GM12865 (cell line): ENCODE measurements around the gene CERKL.
A peak's percentile ranks its signal among the peaks of the same experiment; 100 is the strongest.

Source experiments
- DNase-seq: peaks from one replicate; pipeline ENCODE4 v3.0.0; 2010; ENCODE audit warnings: low read depth
- H3K4me3 ChIP-seq: 2 replicates; pipeline ENCODE4 v1.5.1; 2011; ENCODE audit warnings: mild to moderate bottlenecking, low read depth, low read length, control low read depth
- TF ChIP-seq, protein P1 (sequence below): IDR thresholded peaks from 2 replicates; pipeline ENCODE4 v1.5.1; 2011; ENCODE audit warnings: low read length, control low read depth, low read depth, inconsistent platforms; ENCODE audit not compliant: insufficient read depth; ENCODE audit errors: missing control alignments

The CERKL gene

GRCh38 chr2:181674461-181674860, 17.6 kb upstream of the CERKL start:
- TF ChIP-seq, protein P1, sequence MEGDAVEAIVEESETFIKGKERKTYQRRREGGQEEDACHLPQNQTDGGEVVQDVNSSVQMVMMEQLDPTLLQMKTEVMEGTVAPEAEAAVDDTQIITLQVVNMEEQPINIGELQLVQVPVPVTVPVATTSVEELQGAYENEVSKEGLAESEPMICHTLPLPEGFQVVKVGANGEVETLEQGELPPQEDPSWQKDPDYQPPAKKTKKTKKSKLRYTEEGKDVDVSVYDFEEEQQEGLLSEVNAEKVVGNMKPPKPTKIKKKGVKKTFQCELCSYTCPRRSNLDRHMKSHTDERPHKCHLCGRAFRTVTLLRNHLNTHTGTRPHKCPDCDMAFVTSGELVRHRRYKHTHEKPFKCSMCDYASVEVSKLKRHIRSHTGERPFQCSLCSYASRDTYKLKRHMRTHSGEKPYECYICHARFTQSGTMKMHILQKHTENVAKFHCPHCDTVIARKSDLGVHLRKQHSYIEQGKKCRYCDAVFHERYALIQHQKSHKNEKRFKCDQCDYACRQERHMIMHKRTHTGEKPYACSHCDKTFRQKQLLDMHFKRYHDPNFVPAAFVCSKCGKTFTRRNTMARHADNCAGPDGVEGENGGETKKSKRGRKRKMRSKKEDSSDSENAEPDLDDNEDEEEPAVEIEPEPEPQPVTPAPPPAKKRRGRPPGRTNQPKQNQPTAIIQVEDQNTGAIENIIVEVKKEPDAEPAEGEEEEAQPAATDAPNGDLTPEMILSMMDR: no peak
- no peak overlapping the region for H3K4me3 ChIP-seq
- no peak for DNase-seq

DNA sequence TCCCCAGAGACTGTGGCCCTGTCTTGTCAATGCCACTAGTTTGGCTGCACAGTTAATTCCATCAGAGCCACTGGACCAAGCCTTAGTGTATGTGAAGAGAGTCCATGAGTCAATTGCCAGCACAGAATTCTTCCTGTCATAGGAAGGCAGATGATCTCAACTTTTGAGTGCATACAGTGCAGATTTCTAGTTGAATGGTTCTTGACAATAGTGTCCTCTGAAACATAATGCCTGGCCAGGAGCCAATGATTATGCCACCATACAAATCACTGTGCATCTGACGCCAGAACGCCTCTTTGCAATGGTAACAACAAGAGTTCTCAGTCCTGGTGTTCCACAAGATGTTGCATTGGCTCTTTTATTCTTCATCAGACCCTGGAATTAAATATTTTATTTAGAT, 16.3 kb upstream of the CERKL start:
- H3K4me3 ChIP-seq: no peak overlapping the region
- DNase-seq: no peak
- TF ChIP-seq, protein P1: no peak

DNA sequence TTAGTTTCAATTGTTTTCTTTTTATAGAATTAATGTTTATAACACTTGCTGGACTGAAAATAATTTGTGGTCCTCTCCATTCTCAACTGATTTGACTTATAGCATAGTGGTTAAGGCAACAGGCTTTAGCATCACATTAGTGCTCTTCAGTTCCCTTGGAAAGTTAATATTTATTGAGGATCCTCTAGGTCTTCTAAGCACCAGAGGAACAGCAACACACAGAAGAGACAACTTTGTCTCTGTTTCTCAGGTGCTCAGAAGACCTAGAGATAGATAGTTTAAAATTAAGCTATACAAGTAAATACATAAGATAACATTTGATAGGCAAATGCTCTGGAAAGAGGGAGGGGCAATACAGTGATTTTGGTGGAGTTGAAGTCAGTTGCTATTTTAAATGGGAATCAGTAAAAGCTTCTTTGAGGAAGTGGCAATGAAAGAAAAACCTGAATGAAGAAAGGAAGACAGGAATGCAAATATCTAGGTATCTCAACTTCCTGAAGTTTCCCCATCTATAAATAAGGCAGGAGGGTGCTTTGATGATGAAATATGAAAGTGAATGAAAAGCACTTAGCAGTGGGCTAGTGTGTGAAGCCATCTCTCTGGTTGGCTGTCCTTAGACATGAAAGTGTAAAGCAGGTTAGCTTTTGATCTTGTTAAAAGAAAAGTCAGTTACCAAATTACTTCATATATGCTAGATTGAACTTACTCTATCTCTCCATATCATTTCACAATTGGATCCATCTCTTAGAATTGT, 15.5 kb upstream of the CERKL start:
- TF ChIP-seq, protein P1: no peak
- H3K4me3 ChIP-seq: no peak overlapping the region
- DNase-seq: peak; percentile 38

GRCh38 chr2:181670632-181671031, 13.7 kb upstream of the CERKL start:
- TF ChIP-seq, protein P1: no peak
- no peak for DNase-seq
- H3K4me3 ChIP-seq: no peak overlapping the region

DNA sequence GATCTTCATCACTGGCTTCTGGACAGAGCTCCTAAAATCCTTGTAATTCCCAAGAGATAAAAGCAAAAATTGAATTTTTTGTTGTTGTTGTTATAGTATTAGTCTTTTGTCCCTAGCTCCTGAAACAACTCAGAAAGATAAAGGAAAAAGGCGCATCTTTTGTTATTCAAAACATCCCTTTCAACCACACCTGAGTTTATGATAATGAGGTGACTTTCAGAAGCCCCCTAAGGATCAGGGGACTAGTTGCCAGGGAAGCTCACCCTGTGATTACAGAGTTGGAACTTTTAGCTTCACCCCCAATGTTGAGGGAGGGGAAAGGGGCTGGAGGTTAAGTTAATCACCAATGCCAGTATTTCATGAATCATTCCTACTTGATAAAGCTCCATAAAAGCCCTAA, 10.3 kb upstream of the CERKL start:
- TF ChIP-seq, protein P1: no peak
- DNase-seq: no peak
- no peak overlapping the region for H3K4me3 ChIP-seq

DNA sequence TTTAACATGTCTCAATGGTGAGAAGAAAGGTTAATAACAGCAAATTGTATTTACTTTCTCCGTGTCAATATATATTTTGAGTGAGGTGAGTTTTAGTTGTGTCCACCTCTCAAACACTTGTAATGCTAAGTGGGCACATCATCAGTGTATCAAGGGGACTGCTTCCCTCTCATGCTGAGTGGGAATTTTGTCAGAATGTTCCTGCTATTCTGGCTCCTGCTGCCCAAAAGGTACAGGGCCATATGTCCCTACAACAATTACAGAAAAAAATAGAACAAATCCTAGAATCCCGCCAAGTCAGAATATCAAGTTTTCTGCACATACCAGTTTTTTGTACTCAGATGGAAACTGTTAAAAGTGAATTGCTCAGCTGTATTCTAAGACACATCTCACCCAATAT, 5.4 kb upstream of the CERKL start:
- TF ChIP-seq, protein P1: no peak
- no peak overlapping the region for H3K4me3 ChIP-seq
- no peak for DNase-seq

GRCh38 chr2:181660181-181660580, 3.3 kb upstream of the CERKL start:
- TF ChIP-seq, protein P1: no peak
- no peak for DNase-seq
- H3K4me3 ChIP-seq: no peak overlapping the region
